ENCODE results near the gene GALNS. TPM values are rescaled to one million over a fixed set of nuclear protein-coding genes. Genes with fewer than 3 reads are reported as not detected.

GALNS gene
- total RNA-seq, 1 donor from 2014 or later, result 15.5 TPM

GRCh38 chr16:88836791-88837190, 20.0 kb downstream of the GALNS start:
- intact Hi-C loops (cut with micrococcal nuclease), result no loop called here
- H3K36me3 ChIP-seq, result peaks cover 44% of the 10 kb centered on the region
- H3K4me3 ChIP-seq, result no peak overlapping the region
- no peaks in the 10 kb centered on the region for H3K27me3 ChIP-seq (ENCODE audit: low read depth)
- H3K9me3 ChIP-seq (replicated peaks), result no peaks in the 10 kb centered on the region
- no peak for DNase-seq
- no peak overlapping the region for H3K27ac ChIP-seq (replicated peaks)
- TF ChIP-seq CTCF (IDR thresholded peaks at IDR 0.05; ENCODE audit: borderline replicate concordance), result no peak
- H3K4me1 ChIP-seq, result no peaks in the 10 kb centered on the region

- Histone ChIP-seq H3K36me3 (peaks cover 43% of the 10 kb centered on the region), H3K9me3 (replicated peaks) (no peaks in the 10 kb centered on the region), H3K4me3 (no peak overlapping the region), H3K4me1 (no peaks in the 10 kb centered on the region), H3K27ac (replicated peaks) (no peak overlapping the region), H3K27me3 (ENCODE audit: low read depth) (no peaks in the 10 kb centered on the region)
- no peak for DNase-seq
- no peak for TF ChIP-seq CTCF (IDR thresholded peaks at IDR 0.05; ENCODE audit: borderline replicate concordance)
- intact Hi-C loops (cut with micrococcal nuclease), result no loop called here
Measured at GRCh38 chr16:88835818-88836217, 20.9 kb downstream of the GALNS start.

GRCh38 chr16:88835383-88835782, 21.4 kb downstream of the GALNS start:
- DNase-seq, result no peak
- H3K27ac ChIP-seq (replicated peaks), result no peak overlapping the region
- no peaks in the 10 kb centered on the region for H3K27me3 ChIP-seq (ENCODE audit: low read depth)
- H3K4me1 ChIP-seq, result no peaks in the 10 kb centered on the region
- no peak overlapping the region for H3K4me3 ChIP-seq
- intact Hi-C loops (cut with micrococcal nuclease), result no loop called here
- no peak for TF ChIP-seq CTCF (IDR thresholded peaks at IDR 0.05; ENCODE audit: borderline replicate concordance)
- no peaks in the 10 kb centered on the region for H3K9me3 ChIP-seq (replicated peaks)
- H3K36me3 ChIP-seq, result peaks cover 41% of the 10 kb centered on the region

GRCh38 chr16:88834670-88835069, 22.1 kb downstream of the GALNS start:
- no peak overlapping the region for H3K27ac ChIP-seq (replicated peaks)
- TF ChIP-seq CTCF (IDR thresholded peaks at IDR 0.05; ENCODE audit: borderline replicate concordance), result no peak
- no peak overlapping the region for H3K4me3 ChIP-seq
- intact Hi-C loops (cut with micrococcal nuclease), result no loop called here
- peaks cover 34% of the 10 kb centered on the region for H3K36me3 ChIP-seq
- H3K4me1 ChIP-seq, result no peaks in the 10 kb centered on the region
- no peak for DNase-seq
- no peaks in the 10 kb centered on the region for H3K27me3 ChIP-seq (ENCODE audit: low read depth)
- no peaks in the 10 kb centered on the region for H3K9me3 ChIP-seq (replicated peaks)

GRCh38 chr16:88833086-88833485, 23.7 kb downstream of the GALNS start:
- Histone ChIP-seq H3K27ac (replicated peaks) (no peak overlapping the region), H3K4me1 (no peaks in the 10 kb centered on the region), H3K9me3 (replicated peaks) (no peaks in the 10 kb centered on the region), H3K27me3 (ENCODE audit: low read depth) (no peaks in the 10 kb centered on the region), H3K36me3 (peaks cover 29% of the 10 kb centered on the region), H3K4me3 (no peak overlapping the region)
- TF ChIP-seq CTCF (IDR thresholded peaks at IDR 0.05; ENCODE audit: borderline replicate concordance), result no peak
- DNase-seq, result no peak
- intact Hi-C loops (cut with micrococcal nuclease), result no loop called here

GRCh38 chr16:88831838-88832237, 24.9 kb downstream of the GALNS start:
- intact Hi-C loops (cut with micrococcal nuclease), result no loop called here
- H3K36me3 ChIP-seq, result peaks cover 34% of the 10 kb centered on the region
- no peak for TF ChIP-seq CTCF (IDR thresholded peaks at IDR 0.05; ENCODE audit: borderline replicate concordance)
- no peak for DNase-seq
- H3K4me3 ChIP-seq, result no peak overlapping the region
- H3K9me3 ChIP-seq (replicated peaks), result no peaks in the 10 kb centered on the region
- no peaks in the 10 kb centered on the region for H3K4me1 ChIP-seq
- H3K27me3 ChIP-seq (ENCODE audit: low read depth), result no peaks in the 10 kb centered on the region
- H3K27ac ChIP-seq (replicated peaks), result no peak overlapping the region

Measured in left ventricle myocardium inferior (tissue), 1 donor.